ENCODE data around the gene ATP5F1A.

GRCh38 chr18:46031741-46032140 is 66.4 kb downstream of the ATP5F1A start:
- TF ChIP-seq GATA3 (IDR thresholded peaks at IDR 0.05; ENCODE audit: low read depth, low read length) (no peak), GATA2 (IDR thresholded peaks at IDR 0.05; ENCODE audit: low read depth, low read length) (no peak)

Measured in SH-SY5Y (cell line).